ENCODE measurements around the gene HELB.
"Not testable (repeated sequence)": the region's sequence is repeated elsewhere in the genome, so short reads cannot be mapped to it uniquely, and the experiment has no call there.

The HELB gene

DNA sequence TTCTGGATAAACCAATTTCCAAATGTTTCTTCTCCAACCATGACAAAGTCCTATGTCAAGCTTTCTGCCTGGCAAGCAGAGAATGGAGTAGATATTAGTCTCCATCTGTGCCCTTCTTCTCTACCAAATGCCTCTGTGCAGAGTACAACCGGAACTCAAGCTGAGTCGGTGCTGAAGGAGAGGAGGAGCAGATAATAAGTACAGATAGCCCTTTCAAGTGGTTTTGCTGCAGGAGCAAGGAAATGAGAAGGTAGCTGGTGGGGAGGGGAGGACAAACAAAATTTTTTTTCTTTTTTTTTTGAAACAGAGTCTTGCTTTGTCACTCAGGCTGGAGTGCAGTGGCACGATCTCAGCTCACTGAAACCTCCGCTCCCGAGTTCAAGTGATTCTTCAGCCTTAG is 14.2 kb upstream of the HELB start:
- Mint-ChIP-seq H3K4me3 (peak overlapping the region; percentile 9), H3K36me3 (no peaks in the 10 kb centered on the region), H3K9me3 (no peaks in the 10 kb centered on the region), H3K4me1 (peaks cover 42% of the 10 kb centered on the region), H3K27ac (peak overlapping the region; percentile 35)
- peak; percentile 77 for ATAC-seq
- DNase-seq (ENCODE audit: low spot score in 2 of 2), result peak; percentile 14 to 57

DNA sequence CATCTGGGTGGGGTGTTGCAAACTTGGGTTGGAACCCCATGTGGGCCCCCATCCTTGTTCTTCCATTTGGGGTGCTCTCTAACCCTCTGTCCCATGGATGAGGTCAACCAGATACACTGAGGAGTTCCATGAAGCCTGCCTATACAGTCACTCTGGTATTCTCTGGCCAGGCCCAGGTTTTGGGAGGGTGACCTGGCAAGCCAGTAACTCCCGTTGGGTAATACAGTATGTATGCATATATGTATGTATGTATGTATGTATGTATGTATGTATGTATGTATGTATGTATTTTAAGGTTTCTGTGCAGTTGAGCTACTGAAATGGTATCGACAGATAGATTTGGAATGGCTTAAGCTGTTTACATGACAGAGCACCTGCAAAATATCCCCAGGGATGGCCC is 12.8 kb upstream of the HELB start:
- no peak for DNase-seq (ENCODE audit: low spot score in 2 of 2)
- Mint-ChIP-seq H3K27ac (no peak overlapping the region), H3K4me3 (no peak overlapping the region), H3K9me3 (no peaks in the 10 kb centered on the region), H3K36me3 (no peaks in the 10 kb centered on the region), H3K4me1 (peaks cover 42% of the 10 kb centered on the region)
- no peak for ATAC-seq

DNA sequence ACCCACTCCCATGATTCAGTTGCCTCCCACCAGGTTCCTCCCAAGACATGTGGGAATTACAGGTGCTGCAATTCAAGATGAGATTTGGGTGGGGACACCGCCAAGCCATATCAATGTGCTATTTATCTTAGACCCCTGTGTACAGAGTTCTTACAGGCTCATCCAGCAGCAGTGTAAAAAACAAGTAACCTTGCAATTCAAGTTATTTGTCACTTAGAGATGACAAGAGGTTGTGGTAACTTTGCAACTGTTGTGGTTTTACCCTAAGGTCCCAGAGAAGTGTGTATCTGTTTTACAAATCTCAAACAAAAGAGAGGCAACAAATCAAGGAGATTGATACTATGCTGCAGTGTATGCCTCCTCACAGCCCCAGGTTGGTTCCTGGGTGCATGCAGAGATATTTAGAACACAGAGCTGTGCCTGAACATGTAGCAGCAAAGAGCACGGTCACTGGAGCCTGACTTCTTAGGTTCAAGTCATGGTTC is 11.5 kb upstream of the HELB start:
- DNase-seq (ENCODE audit: low spot score in 2 of 2), result no peak
- peak; percentile 89 for ATAC-seq
- H3K4me1 Mint-ChIP-seq, result peaks cover 42% of the 10 kb centered on the region
- no peaks in the 10 kb centered on the region for H3K36me3 Mint-ChIP-seq
- peak overlapping the region; percentile 84 for H3K27ac Mint-ChIP-seq
- H3K4me3 Mint-ChIP-seq, result peak overlapping the region; percentile 16
- no peaks in the 10 kb centered on the region for H3K9me3 Mint-ChIP-seq

DNA sequence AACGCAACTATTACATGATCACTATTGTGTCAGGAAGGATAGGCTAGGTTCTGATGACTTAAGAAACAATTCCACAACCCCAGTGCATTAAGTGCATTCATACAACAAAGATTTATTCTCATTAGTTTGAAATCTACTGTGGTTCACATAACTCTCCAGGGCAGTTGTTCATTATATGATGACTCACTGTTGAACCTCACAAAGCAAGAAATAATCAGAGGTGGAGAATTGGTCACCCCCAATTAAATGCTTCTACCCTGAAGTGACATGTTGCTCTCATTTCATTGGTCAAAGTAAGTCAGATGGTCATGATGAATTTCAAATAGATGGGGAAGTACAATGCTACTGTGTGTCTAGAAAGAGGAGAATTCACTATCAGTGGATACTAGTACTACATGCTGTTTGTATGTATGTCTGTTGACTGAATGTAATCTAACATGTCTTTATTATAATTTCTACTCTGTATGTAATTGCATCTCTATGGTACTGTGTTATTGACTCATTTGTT is 6.1 kb upstream of the HELB start:
- DNase-seq (ENCODE audit: low spot score in 2 of 2) (no peak), ATAC-seq (no peak)
- H3K4me1 Mint-ChIP-seq, result peaks cover 24% of the 10 kb centered on the region
- no peak overlapping the region for H3K4me3 Mint-ChIP-seq
- no peaks in the 10 kb centered on the region for H3K9me3 Mint-ChIP-seq
- no peak overlapping the region for H3K27ac Mint-ChIP-seq
- H3K36me3 Mint-ChIP-seq, result no peaks in the 10 kb centered on the region

DNA sequence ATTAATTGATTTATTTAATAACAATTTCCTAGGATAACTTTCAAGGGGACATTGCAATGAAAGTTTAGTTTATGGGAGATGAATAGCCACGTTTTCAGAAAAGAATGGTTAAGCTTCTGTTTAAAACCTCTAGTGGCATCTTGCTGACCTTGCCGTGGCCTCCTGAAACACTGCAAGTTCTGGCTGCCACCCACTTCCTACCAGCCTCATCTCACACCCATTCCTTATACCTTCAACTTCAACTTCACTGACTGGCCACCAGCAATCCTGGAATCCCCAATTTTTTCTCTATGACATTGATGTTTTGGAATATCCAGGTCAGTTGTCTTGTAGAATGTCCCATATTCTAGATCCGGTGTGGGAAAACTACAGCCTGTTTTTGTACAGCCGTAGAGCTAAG is 5.2 kb upstream of the HELB start:
- peaks cover 24% of the 10 kb centered on the region for H3K4me1 Mint-ChIP-seq
- DNase-seq (ENCODE audit: low spot score in 2 of 2), result no peak
- H3K4me3 Mint-ChIP-seq, result no peak overlapping the region
- no peaks in the 10 kb centered on the region for H3K36me3 Mint-ChIP-seq
- H3K9me3 Mint-ChIP-seq, result no peaks in the 10 kb centered on the region
- ATAC-seq, result no peak
- H3K27ac Mint-ChIP-seq, result no peak overlapping the region

DNA sequence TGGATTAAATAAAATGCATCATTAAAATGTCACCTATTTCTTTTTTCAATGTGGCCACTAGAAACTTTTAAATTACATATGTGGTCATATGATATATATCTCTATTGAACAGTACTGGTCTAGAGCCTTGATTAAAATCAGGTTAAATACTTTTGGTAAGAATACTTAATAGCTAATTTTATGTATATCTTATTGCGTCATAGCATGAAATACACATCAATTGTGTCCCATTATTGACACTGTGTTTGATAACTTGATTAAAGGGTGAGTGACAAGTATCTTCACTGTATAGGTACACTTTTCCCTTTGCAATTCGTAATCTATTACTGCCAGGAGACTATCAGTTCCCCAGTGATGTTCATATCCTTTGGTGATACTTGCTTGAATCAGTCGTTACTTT is 4.4 kb upstream of the HELB start:
- no peak for DNase-seq (ENCODE audit: low spot score in 2 of 2)
- no peak overlapping the region for H3K27ac Mint-ChIP-seq
- H3K9me3 Mint-ChIP-seq, result no peaks in the 10 kb centered on the region
- H3K4me1 Mint-ChIP-seq, result peaks cover 26% of the 10 kb centered on the region
- ATAC-seq, result no peak
- H3K4me3 Mint-ChIP-seq, result no peak overlapping the region
- peaks cover 8% of the 10 kb centered on the region for H3K36me3 Mint-ChIP-seq

DNA sequence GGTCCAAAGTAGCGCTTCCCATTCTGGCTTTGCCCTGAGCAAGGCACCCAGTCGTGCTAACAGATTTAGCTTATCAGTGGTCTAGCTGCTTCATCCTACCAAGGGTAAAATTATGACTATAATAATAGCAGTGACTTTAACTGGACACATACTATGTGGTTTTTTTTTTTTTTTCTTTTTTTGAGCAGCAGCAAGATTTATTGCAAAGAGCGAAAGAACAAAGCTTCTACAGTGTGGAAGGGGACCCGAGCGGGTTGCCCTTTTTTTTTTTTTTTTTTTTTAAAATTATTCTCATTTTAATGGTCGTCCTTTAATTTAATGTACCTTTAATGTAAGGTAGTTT is 505 bp downstream of the HELB start:
- DNase-seq (ENCODE audit: low spot score in 2 of 2) (no peak), ATAC-seq (no peak)
- H3K4me3 Mint-ChIP-seq, result peak overlapping the region; percentile 97
- H3K36me3 Mint-ChIP-seq, result peaks cover 42% of the 10 kb centered on the region
- H3K4me1 Mint-ChIP-seq, result peaks cover 49% of the 10 kb centered on the region
- H3K9me3 Mint-ChIP-seq, result no peaks in the 10 kb centered on the region
- H3K27ac Mint-ChIP-seq, result peak overlapping the region; percentile 99

DNA sequence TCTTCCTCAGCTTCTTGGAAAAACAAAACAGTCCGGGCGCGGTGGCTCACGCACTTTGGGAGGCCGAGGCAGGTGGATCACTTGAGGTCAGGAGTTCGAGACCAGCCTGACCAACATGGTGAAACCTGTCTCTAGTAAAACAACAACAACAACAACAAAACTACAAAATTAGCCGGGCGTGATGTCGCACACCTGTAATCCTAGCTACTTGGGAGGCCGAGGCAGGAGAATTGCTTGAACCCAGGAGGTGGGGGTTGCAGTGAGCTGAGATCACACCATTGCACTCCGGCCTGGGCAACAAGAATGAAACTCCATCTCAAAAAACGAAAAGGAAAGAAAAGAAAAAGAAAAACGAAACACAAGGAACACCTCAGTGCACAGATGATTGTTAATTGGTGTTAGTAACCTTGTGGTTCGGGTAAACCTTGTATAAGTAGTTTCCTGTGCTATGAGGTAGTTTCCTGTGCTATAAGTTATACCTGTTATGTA is 1.1 kb downstream of the HELB start:
- DNase-seq (ENCODE audit: low spot score in 2 of 2), result peak in 1 of 2 donors; percentile 63
- ATAC-seq, result peak; percentile 80
- peaks cover 54% of the 10 kb centered on the region for H3K4me1 Mint-ChIP-seq
- H3K4me3 Mint-ChIP-seq, result peak overlapping the region; percentile 97
- not testable (repeated sequence) for H3K9me3 Mint-ChIP-seq
- peak overlapping the region; percentile 99 for H3K27ac Mint-ChIP-seq
- peaks cover 47% of the 10 kb centered on the region for H3K36me3 Mint-ChIP-seq

DNA sequence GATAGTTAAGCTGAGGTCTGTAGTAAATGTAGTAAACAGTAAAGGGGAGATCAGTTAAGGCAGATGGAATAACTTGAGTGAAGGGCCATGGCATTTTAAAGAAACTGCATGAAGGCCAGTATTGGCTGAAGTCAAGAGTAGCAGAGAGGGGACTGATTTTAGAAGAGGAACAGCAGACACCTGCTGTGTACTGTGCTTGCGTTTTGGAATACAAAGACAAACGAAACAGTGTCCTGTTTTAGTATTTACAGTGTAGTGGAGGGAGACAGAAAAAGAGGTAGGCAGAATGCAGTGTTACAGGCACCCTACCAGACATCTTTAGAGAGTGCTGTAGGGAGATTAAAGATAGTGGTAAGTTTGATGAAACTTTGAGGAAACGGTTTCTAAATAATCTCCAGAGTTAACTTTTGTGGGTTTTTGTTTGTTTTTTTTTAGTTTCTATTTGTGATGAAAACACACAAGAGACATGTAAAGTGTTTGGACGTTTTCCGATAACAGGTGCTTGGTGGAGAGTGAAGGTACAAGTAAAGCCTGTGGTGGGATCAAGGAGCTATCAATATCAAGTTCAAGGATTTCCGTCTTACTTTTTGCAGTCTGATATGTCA is 2.1 kb downstream of the HELB start:
- Mint-ChIP-seq H3K36me3 (peaks cover 55% of the 10 kb centered on the region), H3K27ac (peak overlapping the region; percentile 99), H3K4me3 (peak overlapping the region; percentile 97), H3K4me1 (peaks cover 59% of the 10 kb centered on the region), H3K9me3 (no peaks in the 10 kb centered on the region)
- ATAC-seq (no peak), DNase-seq (ENCODE audit: low spot score in 2 of 2) (no peak)

DNA sequence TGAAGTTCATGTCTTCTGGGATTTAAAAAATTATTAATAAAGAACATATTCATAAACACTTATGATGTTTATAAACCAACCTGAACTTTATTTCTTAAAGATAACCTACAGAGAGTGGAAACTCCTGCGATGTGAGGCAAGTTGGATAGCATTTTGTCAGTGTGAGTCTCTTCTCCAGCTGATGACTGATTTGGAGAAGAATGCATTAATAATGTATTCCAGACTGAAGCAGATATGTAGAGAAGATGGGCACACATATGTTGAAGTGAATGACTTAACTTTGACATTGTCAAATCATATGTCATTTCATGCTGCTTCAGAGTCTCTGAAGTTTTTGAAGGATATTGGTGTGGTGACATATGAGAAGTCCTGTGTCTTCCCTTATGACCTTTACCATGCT is 7.3 kb downstream of the HELB start:
- no peaks in the 10 kb centered on the region for H3K9me3 Mint-ChIP-seq
- H3K4me1 Mint-ChIP-seq, result peaks cover 72% of the 10 kb centered on the region
- peaks cover 96% of the 10 kb centered on the region for H3K36me3 Mint-ChIP-seq
- DNase-seq (ENCODE audit: low spot score in 2 of 2) (no peak), ATAC-seq (no peak)
- no peak overlapping the region for H3K4me3 Mint-ChIP-seq
- no peak overlapping the region for H3K27ac Mint-ChIP-seq

DNA sequence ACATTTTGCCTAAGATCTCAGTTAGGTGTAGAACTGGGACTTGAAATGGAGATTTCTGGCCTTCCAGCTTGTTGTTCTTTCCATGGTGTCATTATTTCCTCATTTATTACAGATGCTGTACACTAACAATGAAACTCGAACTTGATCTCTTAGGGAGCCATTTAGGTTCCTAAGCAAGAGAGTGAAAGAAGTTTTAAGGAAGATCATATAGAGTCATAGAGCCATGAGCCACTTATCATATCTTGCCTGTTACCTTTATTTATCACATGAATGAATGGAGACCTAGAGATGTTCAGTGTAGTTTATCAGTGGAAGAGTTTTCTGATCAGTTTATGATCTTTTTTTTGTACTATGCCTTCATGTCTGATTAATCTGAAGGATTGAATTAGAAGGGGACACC is 9.9 kb downstream of the HELB start:
- H3K36me3 Mint-ChIP-seq, result peaks cover 96% of the 10 kb centered on the region
- H3K9me3 Mint-ChIP-seq, result no peaks in the 10 kb centered on the region
- peak overlapping the region; percentile 26 for H3K27ac Mint-ChIP-seq
- no peak for ATAC-seq
- H3K4me1 Mint-ChIP-seq, result peaks cover 61% of the 10 kb centered on the region
- H3K4me3 Mint-ChIP-seq, result peak overlapping the region; percentile 35
- DNase-seq (ENCODE audit: low spot score in 2 of 2), result no peak

DNA sequence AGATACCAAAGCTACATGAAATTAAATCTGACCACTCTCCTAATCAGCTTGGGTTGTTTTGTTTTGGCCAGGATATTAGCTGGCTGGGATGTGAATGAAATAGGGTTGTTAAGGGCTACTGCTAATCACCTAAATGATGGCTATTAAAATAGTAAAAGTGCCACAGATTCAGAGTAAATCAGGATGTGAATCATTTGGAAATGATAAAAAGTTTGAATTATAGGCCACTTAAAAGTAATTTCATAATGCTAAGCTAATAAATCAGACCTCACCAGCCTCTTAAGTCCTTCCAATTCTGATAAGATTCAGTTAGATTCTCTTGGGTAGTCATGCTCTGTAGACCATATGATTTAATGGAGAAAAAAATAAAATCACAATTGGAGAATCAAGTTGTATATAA is 12.0 kb downstream of the HELB start:
- no peak overlapping the region for H3K4me3 Mint-ChIP-seq

DNA sequence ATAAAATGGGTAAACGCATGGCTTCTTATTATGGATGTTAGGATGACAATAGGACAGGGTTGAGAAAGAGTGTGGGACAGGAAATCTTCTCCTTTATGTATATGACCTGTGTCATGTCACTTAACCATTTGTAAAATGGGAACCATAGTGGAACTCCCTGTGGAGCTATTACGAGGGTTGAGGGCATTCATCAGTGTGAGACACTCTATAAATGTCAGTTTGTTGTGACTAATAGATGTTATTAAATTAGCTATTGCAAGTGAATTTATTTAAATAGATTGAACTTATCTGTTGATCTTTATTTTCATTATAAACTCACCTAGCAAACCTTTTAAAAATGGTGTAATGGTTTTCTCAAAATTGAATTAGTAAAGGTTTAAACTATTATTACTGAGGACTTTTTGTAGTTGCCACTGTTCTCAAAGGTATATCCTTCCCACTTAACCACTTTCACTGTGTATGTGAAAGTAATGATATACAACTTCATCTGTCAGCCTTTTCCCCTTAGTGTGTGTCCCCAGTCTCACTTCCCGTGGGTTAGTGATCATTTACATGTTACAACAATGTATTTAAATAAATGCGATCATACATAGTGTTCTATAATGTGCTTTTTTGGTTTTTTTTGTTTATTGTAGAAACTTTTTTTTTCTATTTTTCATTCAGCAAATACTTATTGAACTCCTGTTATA is 17.1 kb downstream of the HELB start:
- Mint-ChIP-seq H3K27ac (no peak overlapping the region), H3K36me3 (peaks cover 100% of the 10 kb centered on the region), H3K9me3 (no peaks in the 10 kb centered on the region), H3K4me3 (no peak overlapping the region), H3K4me1 (peaks cover 23% of the 10 kb centered on the region)
- no peak for ATAC-seq
- DNase-seq (ENCODE audit: low spot score in 2 of 2), result no peak

More for the DNA sequence above, 12.0 kb downstream of the HELB start:
- DNase-seq (ENCODE audit: low spot score in 2 of 2) (no peak), ATAC-seq (no peak)
- Mint-ChIP-seq H3K9me3 (no peaks in the 10 kb centered on the region), H3K36me3 (peaks cover 99% of the 10 kb centered on the region), H3K27ac (peak overlapping the region; percentile 16), H3K4me1 (peaks cover 53% of the 10 kb centered on the region)

DNA sequence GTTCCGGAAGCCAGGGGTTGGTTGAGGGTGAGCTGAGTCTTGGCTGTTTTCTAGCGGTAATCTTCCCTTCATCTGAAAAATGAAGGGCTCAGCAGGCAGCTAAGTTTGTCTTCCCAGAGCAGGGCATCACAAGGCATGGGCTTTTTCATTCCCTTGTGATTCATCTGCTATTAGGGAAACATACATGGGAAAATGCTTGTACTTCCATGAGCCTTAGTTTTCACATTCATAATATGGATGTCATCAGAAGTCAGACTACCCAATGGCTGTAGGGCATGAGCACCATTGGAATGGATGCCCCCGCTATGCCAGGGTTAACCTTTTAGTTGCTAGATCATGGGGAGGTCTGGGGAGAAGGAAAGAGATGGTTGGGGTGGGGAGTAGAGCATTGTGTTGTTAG is 18.7 kb downstream of the HELB start:
- ATAC-seq (no peak), DNase-seq (ENCODE audit: low spot score in 2 of 2) (no peak)
- H3K4me1 Mint-ChIP-seq, result peaks cover 23% of the 10 kb centered on the region
- H3K27ac Mint-ChIP-seq, result peak overlapping the region; percentile 26
- peaks cover 99% of the 10 kb centered on the region for H3K36me3 Mint-ChIP-seq
- H3K9me3 Mint-ChIP-seq, result no peaks in the 10 kb centered on the region
- H3K4me3 Mint-ChIP-seq, result no peak overlapping the region

DNA sequence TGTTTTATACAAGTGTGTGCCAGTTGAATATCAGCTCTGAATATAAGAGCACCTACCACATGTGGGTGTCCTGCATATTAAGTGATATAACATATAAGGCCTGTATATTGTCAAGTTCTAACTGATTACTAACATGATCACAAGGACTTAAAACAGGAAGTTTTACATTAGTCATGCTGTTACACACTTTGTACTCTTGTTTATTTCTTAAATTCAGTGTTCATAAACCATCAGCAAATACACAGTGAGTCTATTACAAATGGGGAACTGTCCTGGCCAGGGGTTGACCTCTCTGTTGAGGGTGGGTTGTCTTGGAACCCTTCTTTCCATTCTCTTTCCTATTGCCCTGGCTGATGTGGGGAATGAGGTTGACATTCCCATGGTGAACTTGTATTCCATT is 19.1 kb downstream of the HELB start:
- Mint-ChIP-seq H3K36me3 (peaks cover 99% of the 10 kb centered on the region), H3K27ac (peak overlapping the region; percentile 26), H3K4me3 (no peak overlapping the region), H3K9me3 (no peaks in the 10 kb centered on the region), H3K4me1 (peaks cover 23% of the 10 kb centered on the region)
- no peak for DNase-seq (ENCODE audit: low spot score in 2 of 2)
- no peak for ATAC-seq

DNA sequence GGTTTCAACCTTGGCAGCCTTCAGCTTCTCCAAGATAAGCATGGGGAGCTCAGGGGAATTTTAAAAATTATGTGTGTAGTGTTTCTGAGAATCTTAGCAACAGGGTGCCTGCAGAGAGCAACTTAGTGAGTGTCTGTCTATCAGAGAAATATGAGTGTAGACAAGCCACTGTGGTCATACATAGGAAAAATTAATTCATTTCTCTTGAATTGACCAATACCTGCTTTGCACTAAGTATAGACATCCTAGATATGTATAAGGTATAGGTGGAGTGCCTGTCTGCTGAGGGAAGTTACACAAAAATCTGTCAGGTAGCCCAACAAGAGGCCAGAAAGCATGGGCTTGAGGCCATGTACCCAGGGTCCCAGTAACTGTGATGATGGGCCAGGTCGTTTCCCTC is 20.7 kb downstream of the HELB start:
- Mint-ChIP-seq H3K4me1 (peaks cover 26% of the 10 kb centered on the region), H3K36me3 (peaks cover 99% of the 10 kb centered on the region), H3K27ac (peak overlapping the region; percentile 82), H3K9me3 (no peaks in the 10 kb centered on the region), H3K4me3 (no peak overlapping the region)
- DNase-seq (ENCODE audit: low spot score in 2 of 2), result no peak
- peak; percentile 32 for ATAC-seq
